Activated T-cell treated with anti-CD3 and anti-CD28 coated beads, Interleukin-2, amount 50 U/mL, for 4 hours (primary cell): ENCODE data around the gene ZNF844. TPM values are rescaled to one million over a fixed set of nuclear protein-coding genes. Genes with fewer than 3 reads are reported as not detected.

ENCODE experiments used
- ATAC-seq, 2 donors: fragments of 200-7000 bp; cut with Tn5 transposase; one replicate each; pipeline ENCODE4 v1.10.0; 2021
- DNase-seq: peaks from one replicate; pipeline ENCODE4 v3.0.0-alpha.2; 2020
- H3K27me3 Mint-ChIP-seq: one replicate; pipeline ENCODE4 v1.8.0; 2021; ENCODE audit warnings: low read depth, mixed read lengths
- H3K36me3 Mint-ChIP-seq: one replicate; pipeline ENCODE4 v1.8.0; 2022; ENCODE audit warnings: mixed read lengths; ENCODE audit not compliant: insufficient read depth
- H3K4me1 Mint-ChIP-seq: one replicate; pipeline ENCODE4 v1.8.0; 2021; ENCODE audit warnings: low read depth, mixed read lengths
- H3K4me3 Mint-ChIP-seq: one replicate; pipeline ENCODE4 v1.8.0; 2021; ENCODE audit warnings: mild to moderate bottlenecking, moderate library complexity, mixed read lengths
- H3K9me3 Mint-ChIP-seq: one replicate; pipeline ENCODE4 v1.8.0; 2021; ENCODE audit warnings: mixed read lengths
- total RNA-seq, 3 donors: library from RNA; stranded (reverse); gene quantifications; one replicate each; pipeline ENCODE4 v1.2.1, GENCODE V29; 2021

Gene ZNF844
- total RNA-seq, 3 donors from 2014 or later = 1.9 to 3.1 (median 2.8) TPM

DNA sequence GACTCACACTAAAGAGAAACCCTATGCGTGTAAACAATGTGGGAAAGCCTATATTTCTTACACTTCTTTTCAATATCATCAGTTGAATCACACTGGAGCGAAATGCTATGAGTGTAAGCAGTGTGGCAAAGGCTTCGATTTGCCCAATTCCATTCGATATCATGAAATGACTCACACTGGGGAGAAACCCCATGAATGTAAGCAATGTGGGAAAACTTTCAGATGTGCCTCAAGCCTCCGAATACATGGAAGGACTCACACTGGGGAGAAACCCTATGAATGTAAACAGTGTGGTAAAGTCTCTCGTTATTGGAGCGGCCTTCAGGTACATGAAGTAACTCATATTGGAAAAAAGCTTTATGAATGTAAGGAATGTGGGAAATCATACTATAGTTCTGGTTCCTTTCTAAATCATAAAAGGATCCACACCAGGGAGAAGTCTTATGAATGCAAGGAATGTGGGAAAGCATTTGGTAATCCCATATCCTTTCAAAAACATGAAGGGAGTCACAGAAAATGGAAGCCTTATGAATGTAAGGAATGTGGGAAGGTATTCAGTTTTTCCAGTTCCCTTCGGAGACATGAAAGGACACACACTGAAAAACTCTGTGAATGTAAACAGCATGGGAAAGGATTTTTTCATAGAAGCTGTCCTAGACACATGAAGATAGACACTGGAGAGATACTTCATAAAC lies 47.6 kb downstream of the ZNF844 start:
- H3K4me1 Mint-ChIP-seq = peaks cover 12% of the 10 kb centered on the region
- DNase-seq = no peak
- ATAC-seq = no peak
- H3K9me3 Mint-ChIP-seq = peaks cover 17% of the 10 kb centered on the region
- H3K4me3 Mint-ChIP-seq = no peak overlapping the region
- peaks cover 3% of the 10 kb centered on the region for H3K36me3 Mint-ChIP-seq
- H3K27me3 Mint-ChIP-seq = no peaks in the 10 kb centered on the region

GRCh38 chr19:12112701-12113100 lies 48.2 kb downstream of the ZNF844 start:
- Mint-ChIP-seq H3K4me1 (peaks cover 12% of the 10 kb centered on the region), H3K36me3 (peaks cover 3% of the 10 kb centered on the region), H3K4me3 (no peak overlapping the region), H3K9me3 (peaks cover 17% of the 10 kb centered on the region), H3K27me3 (no peaks in the 10 kb centered on the region)
- DNase-seq = no peak
- peak; percentile 94 to 96 for ATAC-seq

- DNase-seq = no peak
- no peak overlapping the region for H3K4me3 Mint-ChIP-seq
- no peak for ATAC-seq
- peaks cover 3% of the 10 kb centered on the region for H3K36me3 Mint-ChIP-seq
- no peaks in the 10 kb centered on the region for H3K27me3 Mint-ChIP-seq
- peaks cover 17% of the 10 kb centered on the region for H3K9me3 Mint-ChIP-seq
- peaks cover 12% of the 10 kb centered on the region for H3K4me1 Mint-ChIP-seq
Observed at GRCh38 chr19:12113121-12113520, 48.6 kb downstream of the ZNF844 start.

DNA sequence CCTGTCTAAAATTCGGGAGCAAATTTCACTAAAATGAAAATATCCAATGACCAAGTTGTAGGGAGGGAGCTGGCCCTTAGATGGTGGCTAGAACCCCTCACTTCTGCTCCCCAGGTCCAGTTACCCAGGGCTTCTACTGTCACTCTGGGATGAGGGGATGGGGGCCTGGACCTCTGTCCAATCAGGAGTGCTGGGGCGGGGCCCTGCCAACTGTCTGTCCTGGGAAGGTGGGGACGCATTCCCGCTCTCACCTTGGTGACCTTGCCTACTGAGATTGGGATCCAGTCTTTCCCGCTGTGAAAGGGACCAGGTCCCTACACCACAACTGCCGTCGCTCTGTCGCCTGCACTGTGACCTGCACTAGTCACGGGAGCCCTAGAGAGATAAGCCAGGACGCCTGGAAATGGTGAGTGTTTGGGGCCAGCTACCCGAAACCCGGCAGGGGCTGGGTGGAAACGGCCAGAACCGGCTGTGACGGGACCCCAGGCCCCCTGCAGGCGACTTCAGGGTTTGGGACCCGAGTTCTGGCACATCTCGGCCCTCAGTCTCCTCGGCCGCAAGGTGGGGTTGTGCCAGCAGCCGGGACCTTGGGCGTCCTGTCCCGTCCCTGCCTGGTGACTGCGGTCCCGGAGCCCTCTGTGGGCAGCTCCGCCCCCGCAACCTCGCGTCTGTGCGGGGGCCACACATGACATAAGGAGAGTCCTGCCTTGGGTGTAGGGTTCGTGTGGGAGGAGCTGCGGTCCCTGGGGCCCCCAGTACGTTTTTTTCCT lies 52.9 kb downstream of the ZNF844 start:
- peaks cover 8% of the 10 kb centered on the region for H3K9me3 Mint-ChIP-seq
- no peaks in the 10 kb centered on the region for H3K36me3 Mint-ChIP-seq
- no peak overlapping the region for H3K4me3 Mint-ChIP-seq
- no peaks in the 10 kb centered on the region for H3K27me3 Mint-ChIP-seq
- DNase-seq (no peak), ATAC-seq (no peak)
- H3K4me1 Mint-ChIP-seq = peaks cover 7% of the 10 kb centered on the region

GRCh38 chr19:12126707-12127106 lies 62.2 kb downstream of the ZNF844 start:
- DNase-seq = no peak
- peaks cover 4% of the 10 kb centered on the region for H3K36me3 Mint-ChIP-seq
- H3K4me1 Mint-ChIP-seq = no peaks in the 10 kb centered on the region
- no peak overlapping the region for H3K4me3 Mint-ChIP-seq
- no peaks in the 10 kb centered on the region for H3K27me3 Mint-ChIP-seq
- ATAC-seq = no peak
- peaks cover 3% of the 10 kb centered on the region for H3K9me3 Mint-ChIP-seq

Other genes starting within 250 kb of the ZNF844 start
- 1 to 10 TPM; 1.9 to 3.3 (median 2.9) TPM for gene ZNF439, start 216.0 kb upstream of the ZNF844 start, total RNA-seq
- gene ZNF69, start 176.9 kb upstream of the ZNF844 start, total RNA-seq = 1 to 10 TPM in 2 of 3 donors, under 1 TPM in 1; 0.78 to 1.2 (median 1.1) TPM
- gene ZNF700, start 139.6 kb upstream of the ZNF844 start, total RNA-seq = 1 to 10 TPM; 6.3 to 6.4 (median 6.4) TPM
- under 1 TPM; 0.24 to 0.56 (median 0.27) TPM for gene ZNF763, start 99.7 kb upstream of the ZNF844 start, total RNA-seq
- under 1 TPM; 0.16 to 0.57 (median 0.51) TPM for gene ZNF433, start 29.1 kb upstream of the ZNF844 start, total RNA-seq
- gene ZNF878, start 11.8 kb upstream of the ZNF844 start, total RNA-seq = under 1 TPM; 0.13 to 0.28 (median 0.19) TPM
- gene ZNF20, start 75.6 kb downstream of the ZNF844 start, total RNA-seq = 1 to 10 TPM; 1.0 to 2.5 (median 1.2) TPM
- gene ZNF625, start 92.0 kb downstream of the ZNF844 start, total RNA-seq = 1 to 10 TPM in 2 of 3 donors, under 1 TPM in 1; 0.98 to 1.6 (median 1.1) TPM
- gene ZNF136, start 98.4 kb downstream of the ZNF844 start, total RNA-seq = 10 to 100 TPM in 1 of 3 donors, 1 to 10 TPM in 2; 9.7 to 11.6 (median 9.8) TPM
- 1 to 10 TPM; 4.9 to 7.1 (median 6.1) TPM for gene ZNF44, start 230.2 kb downstream of the ZNF844 start, total RNA-seq